Occipital lobe (tissue), 2 donors: ENCODE results near the gene EPHB1. TPM values are rescaled to one million over a fixed set of nuclear protein-coding genes. Genes with fewer than 3 reads are reported as not detected.

Source experiments
- DNase-seq: peaks from one replicate; lab custom pipeline; 2025; lab: John Stamatoyannopoulos, UW
- total RNA-seq: library from RNA; depleted of rRNA; stranded (reverse); fragments of >200 nt; gene quantifications from one replicate; pipeline ENCODE4 v1.2.3, GENCODE V29; 2014

Gene EPHB1
- total RNA-seq, 1 donor from 2014 or later, result 20.1 TPM

- DNase-seq, result no peak
These were observed 52.3 kb downstream of the EPHB1 start for GRCh38 chr3:134847349-134847748.

DNA sequence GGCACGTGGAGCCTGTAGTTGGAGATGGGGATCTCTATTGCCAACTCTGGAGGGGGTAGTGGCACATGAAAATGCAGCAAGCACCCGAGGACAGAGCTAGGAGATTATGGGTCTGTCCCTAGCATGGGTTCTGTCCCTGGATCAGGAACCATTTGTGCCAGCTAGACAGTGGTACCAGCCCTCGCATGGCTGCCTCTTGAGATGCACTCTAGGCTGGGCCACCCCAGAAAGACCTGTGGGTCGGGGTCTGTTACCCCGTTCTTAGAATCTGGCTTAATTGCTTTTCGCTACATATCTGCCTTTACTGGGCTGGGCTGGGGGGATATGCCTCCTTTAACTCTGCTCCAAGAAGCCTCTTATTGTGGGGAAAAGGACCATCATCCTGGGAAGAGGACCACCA is 54.5 kb downstream of the EPHB1 start:
- DNase-seq, result no peak

DNA sequence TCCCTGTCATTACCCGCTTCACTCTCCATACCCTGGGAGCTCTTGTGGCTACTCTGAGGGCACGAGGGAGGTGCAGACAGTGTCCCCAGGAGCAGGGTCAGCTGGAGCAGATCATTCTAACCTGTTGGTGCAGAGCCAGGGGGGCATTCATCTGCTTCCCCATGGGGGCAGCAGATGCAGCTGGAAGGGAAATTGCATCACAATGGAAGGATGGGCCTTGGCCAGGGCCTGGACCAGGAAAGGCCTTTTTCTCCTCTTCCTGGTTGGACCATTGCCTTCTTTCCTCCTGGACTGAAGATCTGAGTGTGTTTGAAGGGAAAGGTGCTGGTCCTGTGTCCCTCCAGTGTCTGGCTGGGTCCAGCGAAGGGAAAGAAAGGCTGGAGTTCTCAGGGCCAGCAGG is 55.7 kb downstream of the EPHB1 start:
- DNase-seq, result no peak

GRCh38 chr3:134852132-134852531 is 57.1 kb downstream of the EPHB1 start:
- no peak for DNase-seq

- no peak for DNase-seq
These were observed 57.9 kb downstream of the EPHB1 start for GRCh38 chr3:134852893-134853351.

GRCh38 chr3:134854254-134854653 is 59.2 kb downstream of the EPHB1 start:
- DNase-seq, result no peak

DNA sequence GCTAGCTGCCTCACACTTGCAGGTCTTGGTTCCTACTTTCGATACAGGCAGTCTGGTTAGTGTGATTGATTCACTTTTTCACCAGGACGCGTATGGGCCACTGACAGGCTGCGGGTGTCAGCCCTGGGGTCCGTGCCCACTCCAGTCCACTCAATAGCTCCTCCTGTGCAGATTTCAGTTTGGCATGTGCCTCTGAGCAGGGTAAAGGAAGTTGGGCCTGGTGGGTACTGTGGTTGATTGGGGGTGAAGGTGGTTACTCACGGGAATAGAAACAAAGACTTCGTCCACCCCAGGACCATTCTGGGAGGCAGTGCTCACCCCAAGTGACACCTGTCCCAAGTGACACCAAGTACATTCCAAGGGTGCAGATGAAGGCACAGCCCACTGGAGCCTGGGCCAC is 62.3 kb downstream of the EPHB1 start:
- no peak for DNase-seq

DNA sequence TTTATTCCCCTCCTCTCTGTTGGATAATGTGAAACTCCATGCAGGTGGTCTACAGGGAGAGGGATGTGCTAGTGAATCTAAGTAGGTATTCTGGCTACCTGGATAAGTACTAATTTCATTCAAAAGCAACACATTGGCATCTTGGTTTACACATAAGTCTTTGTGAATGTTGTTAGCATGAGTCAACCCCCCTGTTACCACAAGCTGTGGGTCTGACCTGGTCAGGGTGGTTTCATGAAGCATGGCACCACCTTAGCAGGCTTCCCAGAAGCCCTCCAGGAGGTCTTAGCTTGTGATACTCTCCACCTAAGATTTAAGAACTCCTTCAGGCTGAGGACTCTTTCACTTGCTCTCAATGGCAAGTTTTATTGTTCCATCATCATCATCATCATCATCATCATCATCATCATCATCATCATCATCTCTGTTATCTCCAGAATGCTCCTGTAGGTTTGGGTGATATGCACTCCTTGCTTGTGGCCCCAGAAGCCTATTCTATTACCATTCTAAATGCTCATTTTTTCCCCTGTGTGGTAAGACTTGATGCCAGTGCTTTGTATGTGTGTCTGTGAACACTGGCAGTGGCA is 62.8 kb downstream of the EPHB1 start:
- DNase-seq, result no peak

GRCh38 chr3:134858441-134859035 is 63.5 kb downstream of the EPHB1 start:
- no peak for DNase-seq

- DNase-seq, result no peak
These were observed 64.3 kb downstream of the EPHB1 start for GRCh38 chr3:134859341-134859740.

DNA sequence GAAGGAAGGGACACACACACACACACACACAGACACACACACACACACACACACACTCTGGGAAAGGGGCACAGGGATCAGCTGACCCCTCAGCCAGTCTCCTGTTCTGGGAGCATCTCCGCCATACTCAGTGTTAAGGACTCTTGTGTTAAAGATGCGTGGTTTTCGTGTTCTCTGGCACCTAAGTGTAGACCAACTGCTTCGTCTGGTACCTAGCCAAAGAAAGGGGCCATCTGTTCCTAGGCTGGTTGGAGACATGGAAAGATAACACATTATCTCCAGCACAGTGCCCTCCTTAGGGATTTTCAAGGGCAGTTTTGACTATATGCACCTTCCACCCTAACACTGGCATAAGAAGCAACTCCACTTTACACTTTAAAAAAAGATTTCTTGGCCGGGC is 65.1 kb downstream of the EPHB1 start:
- no peak for DNase-seq

DNA sequence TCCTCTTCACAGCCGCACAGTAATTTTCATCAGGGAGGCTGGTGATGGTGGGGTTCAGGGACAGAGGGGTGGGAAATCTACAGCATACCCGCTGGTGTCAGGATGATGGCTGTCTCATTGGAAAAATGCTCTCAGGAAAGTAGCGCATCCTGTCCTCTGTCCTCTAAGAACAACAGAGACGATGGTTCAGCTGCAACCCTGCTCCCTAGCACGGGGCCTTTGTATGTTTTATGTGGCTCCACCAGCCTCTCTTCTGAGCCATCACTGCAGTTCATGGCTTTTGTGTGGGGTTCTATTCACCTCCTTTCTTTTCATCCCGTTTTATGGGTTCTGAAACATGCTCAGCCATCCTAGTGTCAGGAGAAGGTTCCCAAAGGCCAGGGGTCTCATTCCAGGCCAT is 68.9 kb downstream of the EPHB1 start:
- no peak for DNase-seq

DNA sequence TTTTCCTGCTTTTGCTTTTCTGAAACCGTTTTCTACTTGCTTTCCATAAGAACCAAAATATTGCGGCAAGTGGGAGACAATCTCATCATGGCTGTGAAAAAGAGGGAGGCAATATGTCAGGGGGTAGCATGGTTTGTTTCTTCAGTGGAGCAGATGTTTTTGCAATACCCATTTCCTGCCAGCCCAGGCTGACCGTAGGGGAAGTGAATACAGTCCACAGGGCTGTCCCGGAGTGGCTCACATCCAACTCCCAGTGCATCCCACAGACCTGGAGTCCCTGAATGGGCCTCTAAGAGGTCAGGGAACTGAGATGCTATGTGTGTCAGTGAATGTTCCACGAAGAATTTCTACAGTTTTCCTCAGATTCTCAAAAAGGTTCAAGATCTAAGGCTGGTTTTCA is 69.6 kb downstream of the EPHB1 start:
- no peak for DNase-seq

DNA sequence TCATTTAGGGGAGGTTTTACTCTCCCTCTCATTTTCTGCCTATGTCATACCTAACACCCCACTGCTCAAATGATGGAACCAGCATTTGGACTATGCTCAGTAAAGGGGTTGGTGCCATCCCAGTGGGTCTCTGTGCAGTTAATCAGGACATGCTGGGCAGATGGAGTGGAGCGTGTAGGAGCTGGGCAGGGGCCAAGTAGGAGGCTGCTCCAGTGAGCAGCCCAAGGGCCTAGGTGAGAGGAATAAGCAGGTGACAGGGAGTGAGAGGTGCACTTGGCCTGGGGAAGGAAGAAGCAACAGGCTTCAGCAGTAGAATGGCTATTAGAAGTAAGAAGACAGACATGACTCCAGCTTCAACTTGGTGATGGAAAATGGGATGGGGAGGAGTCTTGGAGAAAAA is 72.2 kb downstream of the EPHB1 start:
- DNase-seq, result no peak

GRCh38 chr3:134869153-134869726 is 74.2 kb downstream of the EPHB1 start:
- DNase-seq, result no peak

DNA sequence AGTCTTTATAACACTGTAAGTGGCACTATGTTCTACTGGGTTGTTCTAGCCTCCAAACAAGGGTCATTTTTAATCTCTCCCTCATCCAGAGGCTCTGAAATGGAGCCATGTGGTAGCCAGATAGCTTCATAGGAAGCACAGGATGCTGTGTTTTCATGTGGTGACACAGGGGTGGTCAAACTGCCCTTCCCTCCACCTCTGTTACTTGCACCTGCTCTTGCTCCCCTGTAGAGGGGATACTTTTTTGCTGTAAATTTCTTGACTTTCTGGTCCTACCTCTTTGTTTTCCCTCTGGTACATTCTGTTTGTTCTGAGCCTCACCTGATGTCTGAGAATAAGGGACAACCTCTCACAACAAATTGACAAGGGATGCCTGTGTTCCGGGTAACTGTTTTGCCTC is 76.8 kb downstream of the EPHB1 start:
- DNase-seq, result no peak

DNA sequence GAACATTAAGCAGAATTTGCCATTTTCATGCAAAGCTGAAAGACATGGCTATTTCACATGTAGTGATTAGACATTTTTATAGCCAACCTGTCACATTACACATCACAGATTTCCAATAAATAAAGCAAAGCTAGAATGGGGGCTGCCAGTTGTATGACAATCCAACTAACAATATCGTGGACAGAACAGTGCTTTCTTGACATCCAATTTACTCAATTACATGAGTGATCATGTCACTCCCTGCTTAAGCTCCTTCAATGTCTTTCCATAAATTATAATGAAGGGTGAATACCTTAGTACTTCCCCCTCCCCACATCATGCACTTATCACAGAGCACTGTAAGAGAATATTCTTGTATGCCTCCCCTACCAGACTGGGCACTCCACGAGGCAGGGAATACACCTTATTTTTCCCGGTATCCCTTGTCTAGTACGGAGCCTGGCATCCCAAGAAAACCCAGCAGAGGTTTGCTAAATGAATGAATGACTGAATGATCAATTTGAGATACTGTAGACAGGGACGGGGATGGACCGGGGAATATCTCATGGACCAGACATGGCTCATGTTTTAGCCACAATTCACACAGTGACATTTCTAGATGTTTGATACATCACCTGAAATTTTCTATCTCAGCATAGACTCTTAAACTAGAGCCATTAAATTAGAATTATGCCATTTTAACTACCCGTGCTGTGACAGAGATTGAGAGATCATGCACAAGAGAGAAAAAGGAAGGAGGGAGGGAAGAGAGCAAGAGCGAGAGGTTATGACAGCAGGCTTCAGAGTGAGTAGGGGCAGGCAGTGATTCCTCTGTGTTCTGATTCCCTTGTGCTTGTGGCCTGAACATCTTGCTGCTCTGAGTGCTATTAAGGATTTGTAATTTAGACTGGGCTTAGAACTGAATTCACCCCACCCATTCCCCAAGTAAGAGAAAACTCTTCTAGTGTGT is 77.7 kb downstream of the EPHB1 start:
- no peak for DNase-seq

GRCh38 chr3:134873789-134874188 is 78.7 kb downstream of the EPHB1 start:
- DNase-seq, result no peak

GRCh38 chr3:134874737-134875413 is 79.8 kb downstream of the EPHB1 start:
- no peak for DNase-seq

DNA sequence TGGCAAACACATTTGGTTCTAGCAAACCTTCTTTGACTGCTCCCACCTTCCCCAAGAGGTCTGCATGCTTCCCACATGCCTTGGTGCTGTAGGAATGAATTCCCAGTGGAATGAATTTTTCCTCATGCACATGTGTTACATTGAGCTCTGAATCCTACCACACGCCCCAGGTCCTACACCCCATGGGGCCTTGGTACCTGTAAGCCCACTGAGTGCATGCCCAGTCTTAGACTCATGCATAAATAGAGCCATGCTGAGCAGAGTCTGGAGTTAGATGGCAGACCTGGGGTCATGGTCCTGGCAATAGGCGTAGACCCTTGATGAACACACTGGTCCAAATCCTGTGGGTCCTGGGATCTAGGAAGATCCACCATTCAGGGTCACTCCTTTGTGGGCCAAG is 81.8 kb downstream of the EPHB1 start:
- no peak for DNase-seq

DNA sequence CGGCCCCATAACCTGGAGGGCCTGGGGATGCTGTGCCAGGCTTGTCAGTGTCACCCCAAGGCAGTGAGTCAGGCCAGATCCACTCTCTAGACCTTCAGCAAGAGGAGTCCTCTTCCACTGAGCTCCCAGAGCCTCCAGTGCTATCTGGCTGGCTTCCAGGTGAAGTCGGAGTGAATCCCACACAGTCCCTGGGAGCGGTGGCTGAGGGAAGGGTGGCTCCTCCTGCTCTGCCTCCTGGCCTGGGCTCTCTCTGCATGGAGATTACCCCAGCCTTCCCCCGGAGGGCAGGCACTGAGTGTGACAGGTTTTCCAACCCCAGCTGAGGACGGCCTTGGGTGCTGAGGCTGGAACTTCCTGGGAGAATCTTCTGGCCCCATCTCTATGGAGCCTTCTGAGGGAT is 82.7 kb downstream of the EPHB1 start:
- DNase-seq, result no peak

- no peak for DNase-seq
These were observed 84.9 kb downstream of the EPHB1 start for GRCh38 chr3:134879990-134880389.
